SU-DHL-6 (cell line): ENCODE data around the gene TRIM54.

Source experiments
- CTCF ChIP-seq: fragments of 200-600 bp; sonication (generic); IDR thresholded peaks from one replicate; pipeline ENCODE4 v1.5.1; 2017; ENCODE audit warnings: antibody characterized with exemption, mild to moderate bottlenecking, low read length, moderate library complexity; ENCODE audit not compliant: insufficient read depth, poor library complexity, severe bottlenecking
- EZH2phosphoT487 ChIP-seq: fragments of 200-600 bp; sonication (generic), shearing (Covaris generic); conservative IDR thresholded peaks from 2 replicates; pipeline ENCODE4 v1.6.1; 2018; ENCODE audit warnings: mild to moderate bottlenecking, antibody characterized with exemption, low read length, moderate library complexity, mixed read lengths

GRCh38 chr2:27261241-27261925 is 20.8 kb upstream of the TRIM54 start:
- no peak for TF ChIP-seq CTCF
- TF ChIP-seq EZH2phosphoT487: no peak
